Suprapubic skin (tissue), 3 donors: ENCODE measurements around the gene SLC26A2.

ENCODE experiments used
- CTCF ChIP-seq, 2 donors: fragments of 200-600 bp in 1 of 2; fragments of 450-650 bp in 1 of 2; sonication (generic) in 1 of 2; IDR thresholded peaks; one replicate each; pipeline ENCODE4 v1.5.1; 2016 to 2019; ENCODE audit warnings: antibody characterized with exemption in 2 of 2, mild to moderate bottlenecking in 1 of 2, moderate library complexity in 1 of 2
- POLR2AphosphoS5 ChIP-seq, 3 donors: sonication (generic); formaldehyde crosslinking; IDR thresholded peaks; one replicate each; pipeline ENCODE4 v1.6.1; 2017; ENCODE audit warnings: antibody characterized with exemption in 3 of 3

- TF ChIP-seq CTCF (IDR thresholded peaks at IDR 0.05): no peak
- TF ChIP-seq POLR2AphosphoS5 (IDR thresholded peaks at IDR 0.05): no peak
Observed at GRCh38 chr5:150007050-150007449, 46.5 kb downstream of the SLC26A2 start.
